Astrocyte (in vitro differentiated cells and primary cell): ENCODE results near the gene LY6G6D. TPM values are rescaled to one million over a fixed set of nuclear protein-coding genes. Genes with fewer than 3 reads are reported as not detected.

Experiments used
- DNase-seq: peaks from one replicate; pipeline ENCODE4 v3.0.0-alpha.2; 2010; ENCODE audit warnings: low read depth
- FAIRE-seq: peaks from 2 replicates; lab custom pipeline; 2011; peaks lifted over from hg19 to GRCh38; lab: Jason Lieb, UNC
- H2AFZ ChIP-seq: 2 replicates; pipeline ENCODE4 v1.6.0; 2012; ENCODE audit warnings: low read depth, low read length, inconsistent platforms
- H3K27ac ChIP-seq: 2 replicates; pipeline ENCODE4 v1.5.1; 2011; ENCODE audit warnings: low read depth, low read length, inconsistent platforms
- H3K27me3 ChIP-seq: 2 replicates; pipeline ENCODE4 v1.6.0; 2011; ENCODE audit warnings: low read length, inconsistent platforms; ENCODE audit not compliant: insufficient read depth
- H3K36me3 ChIP-seq: 2 replicates; pipeline ENCODE4 v1.5.1; 2011; ENCODE audit warnings: low read length, inconsistent platforms; ENCODE audit not compliant: insufficient read depth
- H3K4me1 ChIP-seq: 2 replicates; pipeline ENCODE4 v1.5.1; 2011; ENCODE audit warnings: low read length, inconsistent platforms; ENCODE audit not compliant: insufficient read depth
- H3K4me2 ChIP-seq: 2 replicates; pipeline ENCODE4 v1.6.0; 2012; ENCODE audit warnings: low read length, inconsistent platforms
- H3K4me3 ChIP-seq: 2 replicates; pipeline ENCODE4 v1.5.1; 2011; ENCODE audit warnings: low read depth, mild to moderate bottlenecking, low read length, inconsistent platforms; ENCODE audit not compliant: insufficient read depth
- H3K79me2 ChIP-seq: 2 replicates; pipeline ENCODE4 v1.6.0; 2012; ENCODE audit warnings: mild to moderate bottlenecking, low read length, inconsistent platforms; ENCODE audit not compliant: insufficient read depth
- H3K9ac ChIP-seq: 2 replicates; pipeline ENCODE4 v1.6.0; 2012; ENCODE audit warnings: mild to moderate bottlenecking, low read length, inconsistent platforms
- H3K9me3 ChIP-seq: 2 replicates; pipeline ENCODE4 v1.5.1; 2012; ENCODE audit warnings: low read depth, mild to moderate bottlenecking, low read length, inconsistent platforms; ENCODE audit not compliant: insufficient read depth
- H4K20me1 ChIP-seq: 2 replicates; pipeline ENCODE4 v1.6.0; 2012; ENCODE audit warnings: low read length, inconsistent platforms; ENCODE audit not compliant: insufficient read depth
- H3K27ac Mint-ChIP-seq: one replicate; pipeline ENCODE4 v1.8.0; 2021; ENCODE audit warnings: mild to moderate bottlenecking, mixed read lengths; ENCODE audit not compliant: unreplicated experiment
- H3K27me3 Mint-ChIP-seq: one replicate; pipeline ENCODE4 v1.8.0; 2021; ENCODE audit warnings: low read depth, mixed read lengths; ENCODE audit not compliant: unreplicated experiment
- H3K36me3 Mint-ChIP-seq: one replicate; pipeline ENCODE4 v1.8.0; 2021; ENCODE audit warnings: low read depth, mixed read lengths; ENCODE audit not compliant: unreplicated experiment
- H3K4me1 Mint-ChIP-seq: one replicate; pipeline ENCODE4 v1.8.0; 2021; ENCODE audit warnings: low read depth, mixed read lengths; ENCODE audit not compliant: unreplicated experiment
- H3K4me3 Mint-ChIP-seq: one replicate; pipeline ENCODE4 v1.8.0; 2021; ENCODE audit warnings: mild to moderate bottlenecking, moderate library complexity, mixed read lengths; ENCODE audit not compliant: unreplicated experiment
- H3K9me3 Mint-ChIP-seq: one replicate; pipeline ENCODE4 v1.8.0; 2021; ENCODE audit warnings: mild to moderate bottlenecking, mixed read lengths; ENCODE audit not compliant: unreplicated experiment
- EZH2 ChIP-seq: IDR thresholded peaks from 2 replicates; pipeline ENCODE4 v1.6.1; 2012; ENCODE audit warnings: mild to moderate bottlenecking, low read length, inconsistent platforms; ENCODE audit not compliant: insufficient read depth
- total RNA-seq: library from RNA; stranded (reverse); gene quantifications from 2 replicates; pipeline ENCODE4 v1.2.1, GENCODE V29; 2021
- TF ChIP-seq, protein P1 (sequence below): IDR thresholded peaks from 2 replicates; pipeline ENCODE4 v1.5.1; 2011; ENCODE audit warnings: low read depth, mild to moderate bottlenecking, inconsistent platforms, low read length, moderate library complexity; ENCODE audit not compliant: insufficient read depth

Gene LY6G6D
- total RNA-seq, 1 donor from 2014 or later, result not detected

GRCh38 chr6:31710523-31711219 lies 4.5 kb upstream of the LY6G6D start:
- peaks cover 2% of the 10 kb centered on the region for H3K36me3 Mint-ChIP-seq
- DNase-seq (no peak), FAIRE-seq (no peak)
- Histone ChIP-seq H3K4me2 (no peak overlapping the region), H3K9ac (no peak overlapping the region), H3K9me3 (no peaks in the 10 kb centered on the region), H3K27ac (no peak overlapping the region), H3K4me1 (no peaks in the 10 kb centered on the region), H2AFZ (no peak overlapping the region), H3K79me2 (no peaks in the 10 kb centered on the region), H3K27me3 (peaks cover 2% of the 10 kb centered on the region), H3K36me3 (no peaks in the 10 kb centered on the region), H4K20me1 (no peaks in the 10 kb centered on the region), H3K4me3 (no peak overlapping the region)
- H3K4me3 Mint-ChIP-seq, result no peak overlapping the region
- H3K4me1 Mint-ChIP-seq, result peaks cover 6% of the 10 kb centered on the region
- no peaks in the 10 kb centered on the region for H3K9me3 Mint-ChIP-seq
- H3K27ac Mint-ChIP-seq, result no peak overlapping the region
- H3K27me3 Mint-ChIP-seq, result peaks cover 20% of the 10 kb centered on the region
- TF ChIP-seq, protein P1, sequence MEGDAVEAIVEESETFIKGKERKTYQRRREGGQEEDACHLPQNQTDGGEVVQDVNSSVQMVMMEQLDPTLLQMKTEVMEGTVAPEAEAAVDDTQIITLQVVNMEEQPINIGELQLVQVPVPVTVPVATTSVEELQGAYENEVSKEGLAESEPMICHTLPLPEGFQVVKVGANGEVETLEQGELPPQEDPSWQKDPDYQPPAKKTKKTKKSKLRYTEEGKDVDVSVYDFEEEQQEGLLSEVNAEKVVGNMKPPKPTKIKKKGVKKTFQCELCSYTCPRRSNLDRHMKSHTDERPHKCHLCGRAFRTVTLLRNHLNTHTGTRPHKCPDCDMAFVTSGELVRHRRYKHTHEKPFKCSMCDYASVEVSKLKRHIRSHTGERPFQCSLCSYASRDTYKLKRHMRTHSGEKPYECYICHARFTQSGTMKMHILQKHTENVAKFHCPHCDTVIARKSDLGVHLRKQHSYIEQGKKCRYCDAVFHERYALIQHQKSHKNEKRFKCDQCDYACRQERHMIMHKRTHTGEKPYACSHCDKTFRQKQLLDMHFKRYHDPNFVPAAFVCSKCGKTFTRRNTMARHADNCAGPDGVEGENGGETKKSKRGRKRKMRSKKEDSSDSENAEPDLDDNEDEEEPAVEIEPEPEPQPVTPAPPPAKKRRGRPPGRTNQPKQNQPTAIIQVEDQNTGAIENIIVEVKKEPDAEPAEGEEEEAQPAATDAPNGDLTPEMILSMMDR, result no peak
- TF ChIP-seq EZH2, result no peak

DNA sequence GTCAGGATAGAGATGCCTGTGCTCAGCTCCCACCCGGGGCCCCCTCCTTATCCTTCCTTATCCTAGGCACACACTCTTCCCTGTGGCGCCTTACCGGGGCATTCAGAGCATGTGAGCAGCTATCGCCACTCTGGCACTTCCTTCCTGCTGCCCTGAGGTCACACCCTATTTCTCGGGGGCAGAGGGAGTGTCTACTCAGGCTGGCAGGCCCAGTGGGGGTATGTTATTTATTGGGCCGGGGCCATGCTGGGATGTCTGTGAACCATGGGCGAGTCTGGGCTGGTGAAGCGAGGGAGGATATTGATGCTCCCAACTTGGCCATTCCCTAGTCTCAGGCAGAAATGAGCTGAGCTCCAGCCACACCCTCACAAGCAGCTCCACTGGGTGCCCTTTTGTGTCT lies 3.9 kb upstream of the LY6G6D start:
- H3K36me3 Mint-ChIP-seq, result peaks cover 2% of the 10 kb centered on the region
- H3K79me2 ChIP-seq, result no peaks in the 10 kb centered on the region
- H3K27me3 Mint-ChIP-seq, result peaks cover 20% of the 10 kb centered on the region
- TF ChIP-seq EZH2, result no peak
- TF ChIP-seq, protein P1, result no peak
- H3K4me2 ChIP-seq, result no peak overlapping the region
- H3K27ac ChIP-seq, result no peak overlapping the region
- H3K27ac Mint-ChIP-seq, result no peak overlapping the region
- no peaks in the 10 kb centered on the region for H3K36me3 ChIP-seq
- H3K9me3 ChIP-seq, result no peaks in the 10 kb centered on the region
- FAIRE-seq, result no peak
- H3K4me1 ChIP-seq, result no peaks in the 10 kb centered on the region
- no peaks in the 10 kb centered on the region for H3K9me3 Mint-ChIP-seq
- H3K9ac ChIP-seq, result no peak overlapping the region
- peaks cover 6% of the 10 kb centered on the region for H3K4me1 Mint-ChIP-seq
- H2AFZ ChIP-seq, result no peak overlapping the region
- H3K4me3 Mint-ChIP-seq, result no peak overlapping the region
- no peak for DNase-seq
- H4K20me1 ChIP-seq, result no peaks in the 10 kb centered on the region
- H3K4me3 ChIP-seq, result no peak overlapping the region
- peaks cover 2% of the 10 kb centered on the region for H3K27me3 ChIP-seq

DNA sequence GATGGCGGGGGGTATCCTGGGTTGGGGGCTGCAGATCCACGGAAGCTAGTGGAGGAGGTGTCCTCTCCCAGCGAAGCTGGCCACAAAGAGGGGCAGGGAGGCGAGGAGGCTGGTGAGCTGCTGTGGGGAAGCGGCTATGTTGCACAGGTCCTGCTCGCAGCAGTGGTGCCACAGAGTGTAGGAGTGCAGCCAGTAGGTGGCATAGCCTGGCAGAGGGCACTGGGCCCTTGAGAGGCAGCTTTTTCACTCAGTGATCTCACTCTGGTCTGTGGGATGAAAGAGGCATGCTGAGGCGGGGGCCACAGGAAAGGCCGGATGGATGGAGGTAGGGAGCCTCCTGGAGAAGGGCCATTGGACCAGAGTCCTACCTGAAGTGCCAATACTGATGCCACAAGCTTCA lies 2.9 kb upstream of the LY6G6D start:
- no peak for FAIRE-seq
- Histone ChIP-seq H3K4me1 (no peaks in the 10 kb centered on the region), H3K27me3 (peaks cover 2% of the 10 kb centered on the region), H3K4me2 (no peak overlapping the region), H4K20me1 (no peaks in the 10 kb centered on the region), H3K9me3 (no peaks in the 10 kb centered on the region), H3K36me3 (no peaks in the 10 kb centered on the region), H3K79me2 (no peaks in the 10 kb centered on the region), H3K4me3 (no peak overlapping the region), H2AFZ (no peak overlapping the region), H3K27ac (no peak overlapping the region), H3K9ac (no peak overlapping the region)
- no peak overlapping the region for H3K27ac Mint-ChIP-seq
- H3K4me1 Mint-ChIP-seq, result peaks cover 6% of the 10 kb centered on the region
- no peak overlapping the region for H3K4me3 Mint-ChIP-seq
- TF ChIP-seq, protein P1, result no peak
- TF ChIP-seq EZH2, result no peak
- no peaks in the 10 kb centered on the region for H3K9me3 Mint-ChIP-seq
- no peak for DNase-seq
- peaks cover 15% of the 10 kb centered on the region for H3K27me3 Mint-ChIP-seq
- peaks cover 2% of the 10 kb centered on the region for H3K36me3 Mint-ChIP-seq
